HG02623 (cell line): ENCODE data around the gene POU2F3.

ENCODE experiments used
- ATAC-seq: cut with Tn5 transposase; IDR thresholded peaks from one replicate; pipeline ENCODE4 v1.9.1; 2021; ENCODE audit warnings: moderate library complexity; ENCODE audit not compliant: unreplicated experiment

Gene POU2F3

GRCh38 chr11:120280600-120281051 lies 40.7 kb downstream of the POU2F3 start:
- no peak for ATAC-seq

DNA sequence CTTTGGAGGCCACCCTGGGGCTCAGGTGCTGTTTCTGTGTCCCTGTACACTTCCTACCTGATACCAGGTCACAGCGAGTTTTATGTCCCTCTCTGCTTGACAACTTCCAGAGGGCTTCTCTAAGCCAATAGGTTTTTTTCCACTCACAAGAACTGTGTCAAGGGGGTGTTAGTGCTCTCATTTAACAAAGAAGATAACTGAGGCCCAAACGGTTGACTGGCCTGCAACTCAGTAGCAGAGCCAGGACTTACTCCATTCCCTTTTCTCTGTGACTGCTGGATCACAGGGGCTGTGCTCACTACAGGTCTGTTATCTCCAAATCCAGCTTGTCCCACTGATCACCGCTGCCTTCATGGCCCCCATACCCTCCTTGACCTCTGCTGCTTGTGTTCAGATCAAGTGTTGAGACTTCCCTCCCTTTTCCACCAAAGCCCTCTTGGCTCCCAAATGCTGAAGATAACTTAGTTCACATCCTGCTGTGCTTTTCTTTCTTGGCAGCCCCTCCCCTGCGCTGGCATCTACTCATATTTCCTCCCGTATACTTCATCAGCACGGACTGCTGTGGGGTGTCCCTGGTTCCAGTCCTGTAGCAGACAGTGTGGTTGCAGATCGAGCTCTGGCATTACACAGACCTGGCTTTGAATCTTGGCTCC lies 41.3 kb downstream of the POU2F3 start:
- ATAC-seq, result no peak

DNA sequence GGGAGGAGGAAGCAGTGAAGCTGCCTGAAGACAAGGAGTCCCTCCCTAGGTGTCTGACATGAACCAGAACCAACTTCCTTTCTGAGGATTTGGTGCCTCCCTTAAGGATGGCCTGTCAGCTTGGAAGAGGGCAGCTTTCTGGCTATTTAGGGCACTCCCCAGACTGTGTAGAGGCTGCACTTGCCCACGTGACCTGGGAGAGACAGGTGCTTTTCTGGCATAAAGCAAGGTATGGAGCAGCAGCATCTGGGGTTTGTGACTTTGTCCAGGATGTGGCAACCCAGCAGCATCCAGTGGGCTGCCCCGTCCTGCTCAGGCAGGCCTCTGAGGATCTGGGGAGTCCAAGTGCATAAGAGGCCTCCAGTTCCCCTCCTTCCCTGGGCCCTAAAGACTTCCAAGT lies 43.2 kb downstream of the POU2F3 start:
- no peak for ATAC-seq

- ATAC-seq, result no peak
These were observed 44.3 kb downstream of the POU2F3 start for GRCh38 chr11:120284272-120284671.

GRCh38 chr11:120285256-120285655 lies 45.3 kb downstream of the POU2F3 start:
- ATAC-seq, result no peak

DNA sequence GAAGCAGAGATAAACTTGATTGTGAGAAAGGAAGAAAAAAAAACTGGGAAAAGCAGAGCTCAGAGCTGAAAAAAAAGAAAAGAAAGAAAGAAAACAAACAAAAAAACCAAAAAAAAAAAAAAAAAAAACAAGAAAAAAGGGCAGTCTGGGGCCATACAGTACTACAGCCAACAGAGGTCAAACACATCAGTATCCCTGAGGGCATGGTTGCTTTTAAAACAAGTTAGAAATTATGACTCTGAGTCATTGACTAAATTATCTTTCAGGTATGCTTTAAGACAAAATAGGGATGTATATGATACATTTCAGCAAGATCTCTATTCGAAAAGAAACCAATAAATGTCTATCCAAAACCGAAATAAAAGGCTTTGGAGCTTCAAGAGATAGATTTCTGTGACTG lies 48.1 kb downstream of the POU2F3 start:
- ATAC-seq, result no peak

DNA sequence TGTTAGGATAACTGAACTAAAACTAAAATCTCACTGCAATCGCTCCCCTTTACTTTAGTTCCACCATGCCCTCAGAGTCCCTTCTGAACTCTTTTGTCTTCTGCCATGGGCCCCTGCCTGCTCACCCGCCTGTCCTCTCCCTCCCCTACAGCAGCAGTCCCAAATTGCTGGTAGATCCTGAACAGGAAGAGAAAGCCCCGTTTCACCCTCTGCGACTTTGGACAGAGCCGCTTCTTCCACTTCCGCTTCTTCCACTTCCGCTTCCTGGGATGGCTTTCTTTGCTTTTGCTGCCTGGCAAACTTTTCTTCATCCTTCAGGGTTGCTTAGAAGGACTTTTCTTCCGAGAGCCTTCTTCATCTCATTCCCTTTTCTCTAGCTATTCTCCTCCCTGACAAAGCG lies 49.5 kb downstream of the POU2F3 start:
- ATAC-seq, result no peak

- no peak for ATAC-seq
These were observed 51.0 kb downstream of the POU2F3 start for GRCh38 chr11:120290956-120291355.

DNA sequence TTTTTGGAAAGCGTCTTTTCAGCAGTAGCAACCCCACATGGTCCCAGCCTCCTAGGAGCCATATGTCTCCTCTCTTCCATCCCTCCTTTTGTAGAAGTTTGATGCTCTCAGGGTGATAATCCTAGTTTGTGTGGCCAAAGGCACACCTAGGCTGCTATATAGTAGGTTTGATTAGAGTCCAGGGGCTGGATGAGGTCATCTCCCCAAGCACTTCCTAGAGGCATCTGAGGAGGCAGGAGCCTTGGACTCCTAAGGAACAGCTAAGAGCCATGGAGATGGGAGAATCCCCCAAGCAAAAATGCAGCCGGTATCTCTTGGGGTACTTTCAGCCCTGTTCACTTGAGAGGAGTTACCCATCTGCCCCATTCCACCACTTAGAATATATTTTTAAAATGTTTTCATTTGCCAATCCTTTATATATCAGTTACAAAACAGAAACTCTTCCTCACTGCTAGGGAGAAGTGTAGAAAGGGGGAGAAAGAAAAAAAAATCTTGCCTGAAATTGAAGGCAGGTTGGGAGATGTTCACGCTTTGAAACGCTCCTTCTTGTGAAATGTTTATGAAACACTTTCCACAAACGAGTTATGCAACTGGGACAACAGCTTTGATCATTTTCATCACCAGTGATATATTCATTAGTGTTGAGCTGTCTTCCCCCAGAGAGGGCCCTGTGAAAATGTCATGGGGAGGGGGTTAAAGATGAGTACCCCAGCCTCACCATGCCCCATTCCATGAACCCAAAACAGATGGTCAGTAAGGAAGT lies 53.3 kb downstream of the POU2F3 start:
- ATAC-seq, result no peak

- ATAC-seq, result no peak
These were observed 54.2 kb downstream of the POU2F3 start for GRCh38 chr11:120294096-120294495.

GRCh38 chr11:120295099-120295498 lies 55.2 kb downstream of the POU2F3 start:
- no peak for ATAC-seq

- no peak for ATAC-seq
These were observed 56.6 kb downstream of the POU2F3 start for GRCh38 chr11:120296554-120296953.

- ATAC-seq, result no peak
These were observed 58.5 kb downstream of the POU2F3 start for GRCh38 chr11:120298461-120298860.

- ATAC-seq, result no peak
These were observed 62.3 kb downstream of the POU2F3 start for GRCh38 chr11:120302001-120302805.

- ATAC-seq, result no peak
These were observed 63.2 kb downstream of the POU2F3 start for GRCh38 chr11:120303004-120303637.

GRCh38 chr11:120304526-120304925 lies 64.6 kb downstream of the POU2F3 start:
- ATAC-seq, result no peak

GRCh38 chr11:120305286-120305685 lies 65.3 kb downstream of the POU2F3 start:
- ATAC-seq, result no peak

DNA sequence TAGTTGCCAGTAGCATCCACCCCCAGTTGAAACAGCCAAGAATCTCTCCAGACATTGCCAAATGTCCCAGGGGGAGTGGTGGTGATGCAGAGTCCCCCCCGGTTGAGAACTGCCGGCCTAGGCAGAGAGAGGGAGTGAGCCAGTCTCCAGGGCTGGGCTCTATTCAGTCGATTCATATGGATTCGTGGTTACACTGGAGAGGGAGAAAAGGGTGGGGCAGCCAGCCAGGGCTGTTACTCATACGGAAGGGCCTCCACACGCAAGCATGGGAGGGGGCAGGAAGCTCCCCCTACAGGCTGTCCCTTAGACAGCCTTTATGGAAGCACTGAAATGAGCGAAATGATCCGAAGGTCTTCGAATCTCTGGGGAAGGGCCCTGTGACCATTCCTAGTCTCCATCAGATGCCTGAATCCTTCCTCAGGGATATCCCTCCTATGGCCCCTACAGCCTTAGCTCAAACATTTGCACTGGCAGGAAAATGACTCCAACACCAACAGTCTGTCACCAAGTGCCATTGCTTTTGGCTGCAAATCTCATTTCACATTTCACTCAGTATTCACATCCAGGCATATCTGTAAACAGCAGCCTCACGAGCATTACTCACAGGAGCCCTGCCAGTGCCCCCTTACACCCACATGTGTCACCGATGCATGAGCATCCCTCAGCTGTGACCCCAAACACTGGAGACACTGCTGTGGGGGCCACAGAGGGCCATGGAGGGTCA lies 66.7 kb downstream of the POU2F3 start:
- no peak for ATAC-seq

DNA sequence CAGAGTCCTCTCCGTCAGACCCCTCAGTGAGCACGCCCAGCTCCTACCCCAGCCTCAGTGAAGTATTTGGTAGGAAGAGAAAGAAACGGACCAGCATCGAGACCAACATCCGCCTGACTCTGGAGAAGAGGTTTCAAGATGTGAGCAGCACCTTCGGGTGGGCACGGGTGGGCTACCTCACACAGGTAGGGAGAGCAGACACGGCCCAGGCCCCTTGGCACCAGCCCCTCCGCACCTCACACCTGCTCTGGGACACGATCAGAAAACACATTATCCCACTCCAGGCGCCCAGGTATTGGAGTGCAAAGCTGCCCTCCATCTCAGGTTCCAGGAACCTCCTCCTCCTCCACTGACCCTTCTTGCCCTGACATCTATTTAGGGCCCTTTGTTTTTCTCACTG lies 67.5 kb downstream of the POU2F3 start:
- no peak for ATAC-seq

GRCh38 chr11:120308081-120308480 lies 68.1 kb downstream of the POU2F3 start:
- ATAC-seq, result no peak

GRCh38 chr11:120310870-120311269 lies 70.9 kb downstream of the POU2F3 start:
- ATAC-seq, result no peak
